IMR-90 (cell line): ENCODE measurements around the gene OR5AL1. TPM values are rescaled to one million over a fixed set of nuclear protein-coding genes. Genes with fewer than 3 reads are reported as not detected.

Source experiments
- ATAC-seq: fragments of 200-7000 bp; cut with Tn5 transposase; 2 replicates; pipeline ENCODE4 v1.9.1; 2020; ENCODE audit warnings: low read depth, mild to moderate bottlenecking, moderate library complexity
- BruUV-seq: library from RNA; stranded (reverse); fragments of 400-500 nt; replicated peaks from 2 replicates; lab custom pipeline; 2021; lab: Mats Ljungman, UMichigan
- CTCF ChIA-PET: fragments of 300-600 bp; formaldehyde crosslinking; extraction: SDS; loops from one replicate; lab custom pipeline; 2021; ENCODE audit warnings: antibody characterized with exemption; lab: Yijun Ruan, JAX
- POLR2A ChIA-PET: fragments of 300-600 bp; sonication (Branson Sonifier 250); formaldehyde crosslinking; loops from one replicate; lab custom pipeline; 2022; ENCODE audit warnings: antibody characterized with exemption; ENCODE audit not compliant: unreplicated experiment; lab: Charles Lee
- DNase-seq: peaks from one replicate; pipeline ENCODE4 v3.0.0; 2013
- H2AFZ ChIP-seq: replicated peaks from 2 replicates; pipeline ENCODE3; 2013; ENCODE audit warnings: low read length, mild to moderate bottlenecking; ENCODE audit not compliant: poor library complexity
- H2AK5ac ChIP-seq: 2 replicates; pipeline ENCODE4 v1.6.1; 2013; ENCODE audit warnings: low read depth, low read length, inconsistent platforms
- H2AK9ac ChIP-seq: replicated peaks from 2 replicates; pipeline ENCODE3; 2013; ENCODE audit warnings: mild to moderate bottlenecking, low read depth, low read length, moderate library complexity; ENCODE audit not compliant: poor library complexity
- H2BK120ac ChIP-seq: 2 replicates; pipeline ENCODE4 v1.6.1; 2013; ENCODE audit warnings: low read depth, low read length, inconsistent platforms
- H2BK15ac ChIP-seq: 3 replicates; pipeline ENCODE4 v1.6.1; 2013; ENCODE audit warnings: low read depth, low read length, inconsistent platforms
- H2BK20ac ChIP-seq: 2 replicates; pipeline ENCODE4 v1.6.1; 2013; ENCODE audit warnings: low read depth, mild to moderate bottlenecking, inconsistent platforms, low read length, moderate library complexity
- H2BK5ac ChIP-seq: 2 replicates; pipeline ENCODE4 v1.6.1; 2013; ENCODE audit warnings: mild to moderate bottlenecking, low read depth, low read length, inconsistent platforms; ENCODE audit not compliant: poor library complexity, severe bottlenecking
- H3K14ac ChIP-seq: replicated peaks from 2 replicates; pipeline ENCODE4 v1.6.1; 2013; ENCODE audit warnings: low read depth, low read length, inconsistent platforms
- H3K18ac ChIP-seq: 2 replicates; pipeline ENCODE4 v1.6.1; 2013; ENCODE audit warnings: low read depth, low read length, control low read depth
- H3K23ac ChIP-seq: 2 replicates; pipeline ENCODE4 v1.6.1; 2013; ENCODE audit warnings: low read depth, low read length, inconsistent platforms
- H3K27ac ChIP-seq: 2 replicates; pipeline ENCODE4 v1.5.1; 2013; ENCODE audit warnings: mild to moderate bottlenecking, control low read depth, low read length; ENCODE audit not compliant: insufficient read depth
- H3K27me3 ChIP-seq: 2 replicates; pipeline ENCODE4 v1.6.1; 2013; ENCODE audit warnings: low read length; ENCODE audit not compliant: control insufficient read depth, insufficient read depth
- H3K36me3 ChIP-seq: 2 replicates; pipeline ENCODE4 v1.6.1; 2013; ENCODE audit warnings: low read length, mixed read lengths; ENCODE audit not compliant: control insufficient read depth, insufficient read depth
- H3K4ac ChIP-seq: 2 replicates; pipeline ENCODE4 v1.6.1; 2013; ENCODE audit warnings: low read depth, low read length, inconsistent platforms
- H3K4me1 ChIP-seq: 2 replicates; pipeline ENCODE4 v1.6.1; 2013; ENCODE audit warnings: low read length, mixed read lengths; ENCODE audit not compliant: control insufficient read depth, insufficient read depth
- H3K4me2 ChIP-seq: 2 replicates; pipeline ENCODE4 v1.6.1; 2013; ENCODE audit warnings: low read depth, mild to moderate bottlenecking, control low read depth, low read length, moderate library complexity
- H3K4me3 ChIP-seq: 2 replicates; pipeline ENCODE4 v1.5.1; 2013; ENCODE audit warnings: low read depth, mild to moderate bottlenecking, control low read depth, low read length, moderate library complexity; ENCODE audit not compliant: insufficient read depth
- H3K56ac ChIP-seq: 2 replicates; pipeline ENCODE4 v1.6.1; 2013; ENCODE audit warnings: low read length, inconsistent platforms; ENCODE audit not compliant: insufficient read depth; ENCODE audit errors: extremely low read depth
- H3K79me1 ChIP-seq, 2 experiments: 2 replicates each; pipeline ENCODE4 v1.6.1; 2013; ENCODE audit warnings: low read length in 2 of 2, inconsistent platforms in 1 of 2, low read depth in 1 of 2
- H3K9ac ChIP-seq: 2 replicates; pipeline ENCODE4 v1.6.1; 2013; ENCODE audit warnings: low read depth, low read length, control low read depth
- H3K9me1 ChIP-seq: 2 replicates; pipeline ENCODE4 v1.6.1; 2013; ENCODE audit warnings: low read length, inconsistent platforms; ENCODE audit not compliant: insufficient read depth
- H3K9me3 ChIP-seq: 2 replicates; pipeline ENCODE4 v1.6.1; 2013; ENCODE audit warnings: low read length; ENCODE audit not compliant: control insufficient read depth, insufficient read depth
- H4K20me1 ChIP-seq: 2 replicates; pipeline ENCODE4 v1.6.1; 2013; ENCODE audit warnings: low read length, inconsistent platforms; ENCODE audit not compliant: insufficient read depth
- H4K5ac ChIP-seq: 2 replicates; pipeline ENCODE4 v1.6.1; 2013; ENCODE audit warnings: mild to moderate bottlenecking, low read depth, low read length, control low read depth
- H4K8ac ChIP-seq, 2 experiments: 2 replicates each; pipeline ENCODE4 v1.6.1; 2013; ENCODE audit warnings: low read depth in 2 of 2, low read length in 2 of 2, control low read depth in 1 of 2, inconsistent platforms in 1 of 2
- H4K91ac ChIP-seq: 2 replicates; pipeline ENCODE4 v1.6.1; 2013; ENCODE audit warnings: low read depth, low read length, inconsistent platforms; ENCODE audit not compliant: insufficient read depth
- CEBPB ChIP-seq: IDR thresholded peaks from 2 replicates; pipeline ENCODE4 v1.6.1; 2012; ENCODE audit warnings: low read depth, low read length, improper control_type of control experiment
- CHD1 ChIP-seq: IDR thresholded peaks from 2 replicates; pipeline ENCODE4 v1.6.1; 2012; ENCODE audit warnings: low read depth, low read length, improper control_type of control experiment
- MAFK ChIP-seq: IDR thresholded peaks from 2 replicates; pipeline ENCODE4 v1.6.1; 2012; ENCODE audit warnings: low read depth, low read length, improper control_type of control experiment
- MAZ ChIP-seq: IDR thresholded peaks from 2 replicates; pipeline ENCODE4 v1.6.1; 2012; ENCODE audit warnings: low read depth, mild to moderate bottlenecking, low read length, improper control_type of control experiment, moderate library complexity, borderline replicate concordance
- NFE2L2 ChIP-seq: fragments of 150-350 bp; IDR thresholded peaks from 2 replicates; pipeline ENCODE4 v1.6.1; 2016; ENCODE audit warnings: low read depth, mild to moderate bottlenecking, low read length
- POLR2A ChIP-seq: IDR thresholded peaks from 2 replicates; pipeline ENCODE4 v1.6.1; 2012; ENCODE audit warnings: mild to moderate bottlenecking, low read depth, low read length
- RAD21 ChIP-seq: IDR thresholded peaks from 2 replicates; pipeline ENCODE4 v1.6.1; 2012; ENCODE audit warnings: low read length, improper control_type of control experiment
- RCOR1 ChIP-seq: IDR thresholded peaks from 2 replicates; pipeline ENCODE4 v1.6.1; 2012; ENCODE audit warnings: mild to moderate bottlenecking, low read length, improper control_type of control experiment; ENCODE audit not compliant: insufficient replicate concordance
- SMC3 ChIP-seq: fragments of 150-350 bp; IDR thresholded peaks from 2 replicates; pipeline ENCODE4 v1.6.1; 2016; ENCODE audit warnings: low read depth, mild to moderate bottlenecking, antibody characterized with exemption, low read length, moderate library complexity
- WGBS, 2 experiments: methylation state at CpG; one replicate each; pipeline versions ENCODE4 v1.1.5 to v1.1.7; 2013; ENCODE audit warnings: missing lambda C conversion rate in 2 of 2; ENCODE audit not compliant: insufficient read length in 1 of 2; ENCODE audit errors: extremely low coverage in 2 of 2; 5-methylcytosine and 5-hydroxymethylcytosine counted together
- dilution Hi-C: fragments of 300-500 bp; cut with HindIII; formaldehyde crosslinking; loops from one replicate; pipeline ENCODE4 v1.14.3; 2018; ENCODE audit warnings: low sequenced_read_pairs; ENCODE audit not compliant: unreplicated experiment
- in situ Hi-C: fragments of 300-500 bp; cut with MboI; formaldehyde crosslinking; loops from 3 replicates; pipeline ENCODE4 v1.14.3; 2019; ENCODE audit warnings: low sequenced_read_pairs, inconsistent platforms, mixed read lengths
- intact Hi-C: fragments of 100-400 bp; cut with micrococcal nuclease; formaldehyde crosslinking; loops from 2 replicates; pipeline ENCODE4 v1.10.0; 2022
- polyA plus RNA-seq, 3 experiments: library from polyadenylated mRNA; depleted of rRNA; stranded (reverse); fragments of >200 nt; gene quantifications; 2 replicates each; pipeline ENCODE4 v1.2.3, GENCODE V29; 2012; ENCODE audit warnings: low replicate concordance in 1 of 3
- total RNA-seq: library from RNA; depleted of rRNA; stranded (reverse); fragments of >200 nt; gene quantifications from 2 replicates; pipeline ENCODE4 v1.2.3, GENCODE V29; 2012

Gene OR5AL1
- total and polyA plus RNA-seq, 2 of the 4 experiments (the other 2 are of a cell fraction): not detected

GRCh38 chr11:56375324-56375723, 37.2 kb upstream of the OR5AL1 start, which contains the start of gene OR8U1:
Gene OR8U1, plus strand, starts transcription at chr11:56375624. Its CDS starts 0 bp downstream, at chr11:56375624.
- ChIA-PET CTCF (no interaction called here), POLR2A (no interaction called here)
- H2BK15ac ChIP-seq: no peak within 1 kb of the TSS
- H4K91ac ChIP-seq: no peak within 1 kb of the TSS
- no peak within 1 kb of the TSS for H2BK5ac ChIP-seq
- H4K5ac ChIP-seq: no peak within 1 kb of the TSS
- no peak within 1 kb of the TSS for H3K18ac ChIP-seq
- no peak within 1 kb of the TSS for H3K14ac ChIP-seq
- no peaks in the 10 kb centered on the region for H3K27me3 ChIP-seq
- no peaks in the 10 kb centered on the region for H3K79me1 ChIP-seq
- TF ChIP-seq RCOR1 (no peak), CHD1 (no peak), POLR2A (no peak), SMC3 (no peak), RAD21 (no peak), MAZ (no peak), NFE2L2 (no peak), CEBPB (no peak), MAFK (no peak)
- intact Hi-C loops (no loop called here), dilution Hi-C loops (no loop called here), in situ Hi-C loops (no loop called here)
- no peak within 1 kb of the TSS for H2AK5ac ChIP-seq
- no peak within 1 kb of the TSS for H3K4ac ChIP-seq
- H4K20me1 ChIP-seq: no peaks in the 10 kb centered on the region
- BruUV-seq: no TSS peak
- no peak within 1 kb of the TSS for H4K8ac ChIP-seq
- no peak within 1 kb of the TSS for H3K23ac ChIP-seq
- H3K36me3 ChIP-seq: no peaks in the 10 kb centered on the region
- H2AFZ ChIP-seq: no peak within 1 kb of the TSS
- H3K4me3 ChIP-seq: no peak within 1 kb of the TSS
- H3K56ac ChIP-seq: no peak within 1 kb of the TSS
- peaks cover 3% of the 10 kb centered on the region for H3K9me3 ChIP-seq
- no peaks in the 10 kb centered on the region for H3K4me1 ChIP-seq
- no peaks in the 10 kb centered on the region for H3K9me1 ChIP-seq
- no peak within 1 kb of the TSS for H2BK20ac ChIP-seq
- DNase-seq (no peak), ATAC-seq (no peak)
- no peak within 1 kb of the TSS for H2BK120ac ChIP-seq
- no peak within 1 kb of the TSS for H3K4me2 ChIP-seq
- no CpG with 5 or more reads among the region's 2 CpGs for WGBS, 2 experiments
- no peak within 1 kb of the TSS for H2AK9ac ChIP-seq
- no peak within 1 kb of the TSS for H3K27ac ChIP-seq
- no peak within 1 kb of the TSS for H3K9ac ChIP-seq
